ENCODE measurements around the gene FAM131B. TPM values are rescaled to one million over a fixed set of nuclear protein-coding genes. Genes with fewer than 3 reads are reported as not detected.
A peak's percentile ranks its signal among the peaks of the same experiment; 100 is the strongest.

FAM131B gene
- polyA plus RNA-seq, 10 donors: 1.5 to 3.0 (median 2.3) TPM

DNA sequence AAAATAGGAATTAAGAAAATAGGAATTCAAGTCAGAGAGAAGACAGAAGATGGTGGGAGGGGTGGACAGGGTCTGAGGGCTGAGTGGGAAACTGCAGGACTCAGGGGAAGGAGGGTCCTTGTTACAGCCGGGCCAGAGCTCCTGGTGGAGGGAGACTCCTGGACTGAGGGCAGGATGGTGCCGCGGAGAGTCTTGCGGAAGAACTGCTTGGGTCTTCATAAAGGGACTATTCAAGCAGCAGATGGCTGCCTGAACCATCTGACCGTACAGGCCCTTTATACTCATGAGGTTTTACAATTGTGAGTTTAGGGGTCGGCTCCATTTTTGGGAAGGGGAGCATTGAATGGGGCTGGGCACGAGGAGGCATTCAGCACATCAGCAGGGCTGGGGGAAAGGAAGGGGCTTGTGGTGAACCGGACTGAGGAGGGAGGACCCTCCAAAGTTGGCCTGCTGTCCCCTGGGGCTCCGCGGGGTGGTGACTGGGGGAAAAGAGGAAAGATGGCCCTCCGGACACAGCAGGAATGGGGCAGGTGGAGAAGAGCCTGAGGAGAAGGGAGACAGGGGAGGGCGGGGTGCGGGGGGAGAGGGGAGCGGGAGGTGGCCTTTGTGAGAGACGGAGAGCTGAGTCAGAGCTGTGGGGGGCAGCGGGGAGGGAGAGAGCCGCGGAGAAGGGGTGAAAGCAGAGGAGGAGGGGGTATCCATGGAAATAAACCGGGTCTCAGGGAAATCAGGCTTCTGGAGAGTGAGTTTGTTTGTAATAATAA, 1.5 kb downstream of the FAM131B start:
- no peak for DNase-seq

DNA sequence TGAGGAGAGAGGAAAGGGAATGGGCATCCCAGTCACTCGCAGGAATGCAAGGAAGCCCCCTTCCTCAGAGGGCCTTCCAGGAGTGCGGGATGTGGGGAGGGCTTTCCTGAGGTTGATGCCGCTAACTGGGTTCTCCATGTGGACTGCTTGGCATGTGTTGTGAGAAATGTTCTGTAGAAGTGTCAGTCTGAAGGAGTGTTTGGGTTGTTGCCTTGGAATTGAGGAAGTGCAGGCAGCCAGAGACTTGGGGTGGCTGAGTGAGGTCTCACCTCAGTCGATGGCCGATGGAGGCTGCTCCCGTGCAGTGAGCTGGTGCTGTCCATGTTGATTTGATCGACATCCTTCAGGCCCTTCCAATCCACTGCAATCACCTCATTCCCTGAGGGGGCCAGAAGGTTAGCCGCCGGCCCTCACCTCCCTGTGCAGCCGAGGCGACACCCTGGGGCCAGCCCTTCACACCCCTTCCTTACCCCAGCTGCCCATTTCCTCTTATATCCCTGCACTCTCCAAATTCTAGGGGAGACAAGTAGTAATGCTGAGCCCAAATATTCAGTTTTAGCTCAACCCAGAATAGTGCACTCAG, 2.7 kb downstream of the FAM131B start:
- DNase-seq: no peak

DNA sequence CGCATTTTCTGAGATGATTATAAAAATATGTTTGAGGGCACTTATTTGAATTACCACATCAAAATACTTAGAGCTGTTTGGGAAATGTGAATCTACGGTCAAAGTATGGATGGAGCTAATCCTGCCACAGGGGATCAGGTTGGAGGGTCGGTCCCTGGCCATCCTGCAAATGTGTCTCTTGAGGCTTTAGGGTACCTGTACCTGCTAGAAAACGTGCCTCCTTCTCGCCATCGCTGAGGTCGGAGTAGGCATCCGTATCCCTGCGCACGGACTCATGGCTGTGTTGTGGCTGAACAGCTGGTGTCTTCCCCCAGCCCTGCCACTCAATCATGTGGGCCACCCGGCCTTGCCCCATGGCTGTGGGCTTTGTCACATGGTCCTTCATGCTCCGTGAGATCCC, 3.9 kb downstream of the FAM131B start:
- DNase-seq: no peak

DNA sequence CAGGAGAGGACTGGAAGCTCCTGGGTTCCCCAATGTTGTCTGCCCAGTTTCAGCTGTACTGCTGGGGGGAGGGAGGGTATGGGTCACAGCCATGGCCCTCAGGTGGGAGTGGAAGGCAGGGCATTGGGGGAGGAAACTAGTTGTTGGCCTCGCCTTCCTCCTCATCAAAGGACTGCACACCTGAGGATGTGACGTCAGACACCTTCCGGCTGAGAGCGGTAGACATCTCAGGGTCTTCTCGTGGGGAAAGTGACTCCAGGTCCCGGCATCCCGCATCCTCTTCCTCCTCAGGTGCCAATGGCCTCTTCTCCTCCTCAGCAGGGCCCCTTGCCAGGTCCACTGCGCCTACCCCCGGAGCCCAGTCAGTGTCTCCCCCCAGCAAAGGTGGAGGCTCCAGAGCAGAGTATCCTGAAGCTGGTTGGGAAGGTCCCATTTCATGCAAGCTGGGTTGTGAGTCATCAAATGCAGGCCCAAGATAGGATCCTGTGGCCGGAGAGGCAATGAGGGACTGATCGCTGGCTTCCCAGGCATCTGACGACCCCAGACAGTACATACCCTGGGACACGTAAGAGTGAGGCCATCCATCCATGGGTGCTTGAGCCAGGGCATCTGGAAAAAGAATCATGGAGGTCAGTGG, 6.0 kb downstream of the FAM131B start:
- no peak for DNase-seq

DNA sequence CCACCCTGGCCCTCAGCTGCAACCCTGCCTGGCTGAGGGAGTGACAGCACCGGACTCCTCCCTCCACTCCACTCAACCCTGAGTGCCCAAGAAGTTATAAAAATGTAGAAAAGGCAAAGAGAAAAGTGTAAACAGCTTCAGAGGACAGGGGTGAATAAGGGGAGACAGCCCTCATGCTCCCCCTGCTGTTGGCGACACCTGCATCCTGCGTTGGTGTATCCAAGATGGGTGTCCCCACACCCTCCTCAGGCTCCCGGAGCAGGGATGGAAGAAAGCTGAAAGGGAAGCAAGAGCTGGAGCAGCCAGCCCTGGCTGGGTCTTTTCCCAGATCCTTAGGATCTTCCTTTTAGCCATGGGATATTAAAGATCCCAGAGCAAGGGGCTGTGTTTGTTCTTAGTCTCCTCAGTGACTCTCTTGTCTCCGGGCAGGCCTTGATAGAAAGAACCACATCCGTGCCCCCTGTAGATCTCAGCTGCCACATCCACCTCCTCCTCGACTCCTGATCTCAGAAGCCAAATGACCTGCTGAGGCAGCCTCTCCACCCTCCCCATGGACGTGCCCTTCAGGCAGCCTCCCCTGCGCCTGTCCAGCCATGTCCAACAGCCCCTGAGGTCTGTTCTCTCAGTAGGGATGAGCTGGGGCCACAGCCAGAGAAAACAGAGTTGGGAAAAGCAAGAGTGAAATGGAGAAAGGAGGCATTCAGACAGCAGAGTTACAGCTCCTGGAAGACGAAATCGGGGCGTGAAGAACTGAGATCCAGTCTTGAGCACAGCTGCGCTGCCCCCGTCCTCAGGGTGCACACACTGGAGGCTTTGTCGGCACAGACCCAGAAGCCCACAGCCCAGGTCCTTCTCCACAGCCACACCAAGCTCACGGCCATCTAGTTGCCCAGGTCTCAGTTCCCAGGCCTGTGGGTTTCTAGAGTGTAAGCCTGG, 6.8 kb downstream of the FAM131B start:
- DNase-seq: no peak

DNA sequence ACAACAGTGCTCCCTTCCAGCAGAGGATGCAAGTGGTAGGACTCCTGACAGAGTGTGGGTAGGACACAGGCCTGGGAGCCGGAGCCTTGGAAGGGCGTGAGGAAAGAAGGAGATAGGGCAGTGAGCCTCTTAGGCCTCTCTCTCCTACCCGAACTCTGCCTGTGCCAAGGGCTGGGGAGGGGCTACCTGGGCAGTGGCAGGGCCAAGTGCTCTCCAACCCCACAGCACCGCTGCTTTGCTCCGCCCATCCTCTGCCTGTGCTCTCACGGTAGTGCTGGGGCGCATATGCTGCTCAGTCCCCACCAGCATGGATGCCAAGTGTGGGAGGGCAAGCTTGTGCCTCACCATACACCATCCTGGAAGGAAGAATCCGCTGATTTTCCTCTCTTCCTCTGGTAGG, 7.5 kb downstream of the FAM131B start:
- no peak for DNase-seq

DNA sequence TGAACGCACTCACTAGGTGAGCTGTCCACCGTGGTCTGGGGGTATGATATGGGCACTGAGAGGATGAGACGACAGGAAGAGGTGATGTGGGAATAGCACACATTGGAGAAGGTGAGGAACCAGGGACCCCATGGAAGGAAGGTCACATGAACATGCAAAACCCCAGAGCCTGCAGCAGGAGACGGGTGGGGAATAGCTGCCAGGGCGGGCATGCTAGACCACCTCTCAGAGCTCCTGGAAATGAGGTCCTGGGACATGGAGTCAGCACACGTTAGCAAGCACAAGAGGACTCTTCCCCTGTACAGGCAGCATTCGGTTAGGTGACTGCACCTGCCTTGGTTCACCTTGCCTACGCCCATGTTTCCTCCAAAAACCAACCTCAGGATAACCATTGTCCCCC, 8.1 kb downstream of the FAM131B start:
- DNase-seq: no peak

DNA sequence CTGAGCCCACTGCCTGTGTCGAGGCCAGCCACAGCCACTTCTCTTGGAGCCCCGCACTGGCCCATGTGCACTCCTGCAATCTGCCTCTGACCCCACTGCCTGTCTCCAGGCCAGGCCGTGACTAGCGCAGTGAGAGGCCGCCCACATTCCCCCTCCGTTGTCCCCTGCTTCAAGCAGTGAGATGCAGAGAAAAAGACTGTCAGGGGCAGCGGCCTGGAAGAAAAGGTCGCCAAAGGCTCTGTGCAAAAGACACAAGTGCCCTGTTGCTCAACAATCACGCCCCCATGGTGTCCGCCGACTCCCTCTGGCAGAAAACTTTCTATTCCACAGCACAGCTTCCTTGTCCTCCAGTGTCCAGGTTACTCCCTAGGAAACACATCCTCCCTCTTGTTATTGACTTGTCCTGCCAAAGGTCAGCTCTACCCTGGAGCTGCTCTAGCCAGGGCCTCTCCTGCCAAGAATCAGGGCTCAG, 9.9 kb downstream of the FAM131B start:
- no peak for DNase-seq

DNA sequence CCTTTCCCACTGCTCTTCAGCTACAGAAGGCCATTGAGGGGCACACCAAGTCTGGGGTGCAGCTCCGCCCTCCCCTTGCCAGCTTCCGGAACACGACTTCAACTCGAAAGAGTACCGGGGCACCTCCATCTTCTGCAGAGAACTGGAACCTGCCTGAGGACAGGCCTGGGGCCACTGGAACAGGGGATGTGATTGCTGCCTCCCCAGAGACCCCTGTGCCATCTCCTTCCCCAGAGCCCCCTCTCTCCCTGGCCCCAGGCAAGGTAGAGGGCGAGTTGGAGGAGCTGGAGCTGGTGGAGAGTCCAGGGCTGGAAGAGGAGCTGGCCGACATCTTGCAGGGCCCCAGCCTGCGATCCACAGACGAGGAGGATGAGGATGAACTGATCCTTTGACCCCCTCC, 10.9 kb downstream of the FAM131B start:
- no peak for DNase-seq

DNA sequence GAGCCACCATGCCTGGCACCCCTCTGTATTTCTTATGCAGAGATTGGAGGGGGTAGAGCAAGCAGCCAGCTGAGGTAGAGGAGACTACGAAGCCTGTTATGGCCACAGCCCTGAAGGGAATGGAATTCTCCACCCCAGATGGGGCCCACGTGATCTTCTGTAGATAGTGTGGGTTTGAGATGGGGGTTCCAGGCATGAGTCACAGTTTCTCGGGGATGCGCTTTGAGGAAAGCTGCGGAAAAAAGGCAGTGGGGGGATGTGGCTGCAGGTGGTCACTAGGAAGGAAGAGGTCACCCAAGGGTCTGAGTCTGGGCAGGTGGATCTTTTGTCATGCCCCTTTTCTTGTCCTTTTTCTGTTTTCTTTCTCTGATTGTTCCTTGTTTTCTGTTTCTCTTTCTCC, 11.5 kb downstream of the FAM131B start:
- DNase-seq: no peak

DNA sequence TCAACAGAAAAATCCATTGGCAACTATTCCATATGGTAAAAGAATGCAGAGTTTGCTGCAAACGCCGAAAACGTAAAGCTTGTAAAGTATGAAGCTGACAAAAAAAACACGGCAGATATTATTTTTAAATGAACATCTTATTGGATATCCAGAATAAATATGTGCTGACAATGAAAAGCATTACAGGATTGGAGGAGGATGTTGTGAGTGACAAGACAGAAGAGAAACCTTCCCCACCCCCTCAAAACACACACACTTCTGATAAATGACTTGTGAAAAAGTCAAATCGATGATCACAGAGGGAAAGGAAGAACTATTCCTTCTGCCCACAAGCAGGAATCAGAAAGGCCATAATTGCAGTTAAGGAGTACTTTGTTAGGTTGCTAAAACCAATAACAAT, 14.6 kb downstream of the FAM131B start:
- no peak for DNase-seq

DNA sequence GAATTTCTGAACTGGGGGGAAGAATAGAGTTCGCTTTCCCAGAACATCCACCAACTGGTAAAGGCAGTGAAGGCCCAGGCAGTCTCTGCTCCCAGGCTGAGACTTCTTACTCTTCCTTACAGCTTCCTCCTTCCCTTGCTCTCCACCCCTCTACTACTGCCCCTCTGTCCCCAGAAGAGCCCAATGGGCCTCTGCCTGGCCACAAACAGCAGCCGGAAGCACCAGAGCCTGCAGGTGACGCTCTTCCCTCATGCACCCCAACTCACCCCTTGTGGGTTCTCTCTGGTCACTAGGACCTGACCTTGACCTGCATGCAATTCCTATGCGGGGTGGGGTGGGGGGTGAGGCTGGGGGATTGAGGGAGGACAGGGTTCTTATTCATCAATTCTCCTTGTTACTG, 16.5 kb downstream of the FAM131B start:
- no peak for DNase-seq

DNA sequence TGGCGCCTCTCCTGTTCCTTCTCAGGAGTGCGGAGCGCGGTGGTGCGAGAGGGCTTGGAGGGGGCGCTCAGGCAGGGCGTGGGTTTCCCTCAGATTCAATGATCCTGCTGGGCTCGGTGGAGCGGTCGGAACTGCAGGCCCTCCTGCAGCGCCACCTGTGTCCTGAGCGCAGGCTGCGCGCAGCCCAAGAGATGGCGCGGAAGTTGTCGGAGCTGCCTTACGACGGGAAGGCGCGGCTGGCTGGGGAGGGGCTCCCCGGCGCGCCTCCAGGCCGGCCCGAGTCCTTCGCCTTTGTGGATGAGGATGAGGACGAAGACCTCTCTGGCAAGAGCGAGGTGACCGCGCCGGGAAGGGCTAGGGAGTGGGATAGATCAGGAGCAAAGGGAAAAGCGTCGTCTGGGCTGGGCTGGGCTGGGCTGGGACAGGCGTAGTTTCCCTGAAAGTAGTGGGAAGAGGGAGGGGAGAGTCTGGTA, 17.0 kb downstream of the FAM131B start:
- DNase-seq: peak in 2 of 3 donors; percentile 46 to 67

DNA sequence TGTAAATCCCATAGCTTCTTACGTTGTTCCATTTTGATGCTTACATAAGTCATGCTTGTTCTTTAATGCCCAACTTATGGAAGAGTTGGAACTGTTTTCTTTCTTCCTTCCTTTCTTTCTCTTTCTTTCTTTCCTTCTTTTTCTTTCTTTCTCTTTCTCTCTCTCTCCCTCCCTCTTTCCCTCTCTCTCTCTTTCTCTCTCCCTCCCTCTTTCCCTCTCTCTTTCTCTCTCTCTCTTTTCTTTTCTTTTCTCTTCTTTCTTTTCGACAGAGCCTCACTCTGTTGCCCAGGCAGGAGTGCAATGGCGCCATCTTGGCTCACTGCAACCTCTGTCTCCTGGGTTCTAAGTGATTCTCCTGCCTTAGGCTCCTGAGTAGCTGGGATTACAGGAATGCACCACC, 18.9 kb downstream of the FAM131B start:
- no peak for DNase-seq

DNA sequence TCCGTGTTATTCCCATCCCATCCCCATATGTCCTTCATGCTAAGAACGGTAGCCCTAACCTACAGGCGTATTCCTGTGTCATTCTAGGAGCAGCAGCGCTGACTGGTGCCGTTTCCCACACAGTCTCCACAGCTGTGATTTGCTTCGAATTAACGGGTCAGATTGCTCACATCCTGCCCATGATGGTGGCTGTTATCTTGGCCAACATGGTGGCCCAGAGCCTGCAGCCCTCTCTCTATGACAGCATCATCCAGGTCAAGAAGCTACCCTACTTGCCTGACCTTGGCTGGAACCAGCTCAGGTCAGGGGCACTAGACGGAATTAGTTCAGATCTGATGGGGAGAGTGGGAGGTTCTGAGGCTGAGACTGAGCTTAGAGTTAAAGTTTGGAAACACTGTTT, 20.7 kb downstream of the FAM131B start:
- no peak for DNase-seq

DNA sequence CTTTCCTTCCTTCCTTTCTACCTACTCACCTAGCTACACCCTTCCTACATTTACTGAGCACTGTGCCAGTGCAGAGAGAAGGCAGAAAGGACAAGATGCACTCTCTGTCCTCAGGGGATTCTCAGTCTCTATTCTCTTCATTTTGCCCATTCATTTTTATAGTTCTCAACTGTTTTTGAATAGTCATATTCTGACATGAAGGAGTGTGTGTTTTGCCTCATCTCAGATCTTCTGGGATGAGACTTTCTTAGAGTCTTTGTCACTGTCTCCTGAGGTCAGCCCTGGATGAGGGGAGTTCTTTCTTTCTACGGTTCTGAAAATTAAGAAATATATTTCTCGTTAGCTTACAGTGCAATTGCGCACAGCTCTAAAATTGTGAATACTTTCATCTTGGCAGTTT, 25.3 kb downstream of the FAM131B start:
- no peak for DNase-seq

DNA sequence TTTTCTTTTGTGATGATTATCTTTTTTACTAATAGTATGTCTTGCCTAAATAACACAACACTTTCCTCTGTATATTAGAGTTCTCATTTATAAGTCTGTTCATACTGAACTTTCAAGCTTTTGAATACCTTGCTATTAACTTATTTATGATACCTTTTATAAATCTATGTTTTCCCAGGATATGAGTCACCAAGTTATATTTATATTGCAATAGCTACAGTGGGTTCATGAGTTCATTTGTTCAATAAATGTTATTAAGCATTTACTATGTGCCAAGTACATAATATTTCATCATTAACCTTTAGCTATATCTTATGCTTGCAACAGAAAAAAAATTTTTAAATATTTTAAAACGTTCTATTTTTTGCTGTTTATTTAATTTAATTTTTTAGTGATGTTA, 28.3 kb downstream of the FAM131B start:
- DNase-seq: no peak

DNA sequence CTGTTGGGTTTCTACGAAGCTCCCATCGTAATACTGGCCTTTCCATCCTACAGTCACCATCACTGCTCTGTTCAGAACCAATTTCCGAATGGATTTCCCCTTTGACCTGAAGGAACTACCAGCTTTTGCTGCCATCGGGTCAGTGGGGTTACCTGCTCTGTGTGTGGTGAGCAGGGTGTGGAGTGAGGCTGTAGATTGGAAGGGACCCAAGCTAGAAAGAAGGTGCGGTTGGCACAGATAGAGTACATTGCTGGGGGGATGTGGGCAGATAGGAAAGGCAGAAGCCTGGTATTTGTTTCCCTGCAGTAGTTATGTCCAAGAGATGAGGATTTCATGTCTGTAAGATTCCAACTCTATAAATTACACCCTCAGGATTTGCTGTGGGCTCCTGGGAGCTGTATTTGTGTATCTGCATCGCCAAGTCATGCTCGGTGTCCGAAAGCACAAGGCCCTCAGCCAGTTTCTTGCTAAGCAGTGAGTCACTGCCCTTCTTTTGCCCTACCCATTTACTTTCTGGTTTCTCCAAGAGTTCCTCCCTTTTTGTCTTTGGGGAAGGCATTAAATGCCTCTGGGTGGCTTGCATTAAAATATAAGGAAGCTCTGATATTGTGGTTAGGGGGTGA, 31.2 kb downstream of the FAM131B start:
- DNase-seq: peak in 1 of 3 donors; percentile 33

DNA sequence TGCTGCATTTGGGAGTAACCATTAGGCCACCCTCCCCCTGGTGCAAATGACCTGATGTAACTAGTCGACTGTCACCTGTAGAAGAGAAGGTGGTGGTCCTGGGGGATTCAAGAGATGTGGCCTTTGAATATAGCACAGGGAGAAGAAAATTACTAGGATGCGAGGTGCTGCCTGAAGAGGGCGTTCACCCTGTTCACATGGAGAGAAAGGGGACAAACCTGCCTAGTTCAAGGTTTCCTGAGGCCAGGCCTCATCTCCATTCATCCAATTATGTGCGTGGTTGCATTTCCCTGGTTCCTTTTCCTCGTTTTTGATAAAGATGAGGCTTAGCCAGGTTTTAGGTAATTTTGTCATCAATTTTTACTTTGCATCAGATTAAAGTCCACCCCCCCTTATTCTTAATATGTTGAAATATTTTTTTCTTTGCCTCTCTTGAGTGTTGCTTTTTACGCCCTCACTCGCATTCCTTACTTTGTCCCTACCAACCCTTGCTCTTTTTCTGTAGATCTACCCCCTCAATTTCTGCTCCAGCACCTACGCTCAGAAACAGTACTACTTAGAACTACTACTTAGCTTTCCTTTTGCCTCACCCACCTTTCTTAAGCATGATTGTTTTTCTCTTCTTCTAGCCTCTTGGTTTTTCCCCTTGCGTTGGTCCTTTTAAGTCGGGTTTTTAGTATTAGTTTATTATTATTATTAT, 32.9 kb downstream of the FAM131B start:
- no peak for DNase-seq

DNA sequence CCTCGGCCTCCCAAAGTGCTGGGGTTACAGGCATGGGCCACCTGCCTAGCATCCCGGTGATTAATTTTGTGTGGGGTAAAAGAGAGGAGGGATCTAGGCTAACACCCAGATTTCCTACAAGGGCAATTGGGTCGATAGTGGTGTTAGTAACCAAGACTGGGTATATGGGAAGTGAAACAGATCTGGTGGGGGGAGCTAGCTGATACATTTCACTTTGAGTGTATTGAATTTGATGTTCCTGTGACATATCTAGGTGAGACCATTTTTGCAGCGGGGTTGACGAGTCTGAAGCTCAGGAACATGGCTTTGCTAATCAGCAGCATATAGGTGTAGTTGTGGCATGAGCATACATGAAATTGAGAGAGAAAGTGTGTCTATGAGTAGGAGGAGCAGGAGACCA, 34.6 kb downstream of the FAM131B start:
- no peak for DNase-seq

DNA sequence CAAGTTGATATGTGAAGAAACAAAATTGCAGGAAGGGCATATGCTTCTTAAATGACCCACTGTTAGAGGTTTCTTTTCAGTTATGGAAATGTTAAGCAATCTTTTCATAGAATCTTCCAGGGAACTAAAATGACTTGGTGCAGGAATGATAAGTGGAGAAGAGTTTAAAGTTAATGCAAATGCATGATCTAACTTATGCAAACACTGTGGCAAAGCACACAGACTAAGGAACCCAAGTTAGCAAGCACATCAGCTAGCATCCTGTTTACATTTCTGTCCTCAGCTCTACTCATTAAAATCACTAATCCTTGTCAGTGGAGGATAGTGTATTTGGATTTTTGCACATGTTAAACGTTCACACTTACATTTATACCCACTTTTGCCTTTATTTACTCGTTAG, 37.3 kb downstream of the FAM131B start:
- DNase-seq: no peak
